ENCODE data around the gene UBALD1. TPM values are rescaled to one million over a fixed set of nuclear protein-coding genes. Genes with fewer than 3 reads are reported as not detected.
A peak's percentile ranks its signal among the peaks of the same experiment; 100 is the strongest.
"Not testable (repeated sequence)": the region's sequence is repeated elsewhere in the genome, so short reads cannot be mapped to it uniquely, and the experiment has no call there.

The UBALD1 gene
- polyA plus RNA-seq, 4 donors: 11.7 to 30.8 (median 14.2) TPM

DNA sequence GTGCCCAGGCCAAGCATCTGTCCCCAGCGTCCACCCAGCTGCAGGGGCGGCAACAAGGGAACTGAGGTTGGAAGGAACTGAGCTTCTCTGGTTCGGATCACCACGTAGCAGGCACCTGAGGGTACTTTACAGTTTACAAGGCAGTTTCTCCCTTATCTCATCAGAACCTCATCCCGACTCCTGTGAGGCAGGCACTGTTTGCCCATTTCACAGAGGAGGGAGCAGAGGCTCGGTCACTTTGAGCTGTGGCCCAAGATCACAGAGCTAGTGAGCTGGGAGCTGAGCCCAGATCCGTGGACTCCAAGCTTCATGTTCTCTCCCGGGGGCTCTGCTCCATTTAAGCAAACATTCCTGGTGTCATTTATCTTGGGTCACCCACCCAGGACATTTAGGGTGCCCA lies 15.1 kb downstream of the UBALD1 start:
- no peak for DNase-seq (ENCODE audit: low read depth in 4 of 4, low spot score in 3 of 4)

DNA sequence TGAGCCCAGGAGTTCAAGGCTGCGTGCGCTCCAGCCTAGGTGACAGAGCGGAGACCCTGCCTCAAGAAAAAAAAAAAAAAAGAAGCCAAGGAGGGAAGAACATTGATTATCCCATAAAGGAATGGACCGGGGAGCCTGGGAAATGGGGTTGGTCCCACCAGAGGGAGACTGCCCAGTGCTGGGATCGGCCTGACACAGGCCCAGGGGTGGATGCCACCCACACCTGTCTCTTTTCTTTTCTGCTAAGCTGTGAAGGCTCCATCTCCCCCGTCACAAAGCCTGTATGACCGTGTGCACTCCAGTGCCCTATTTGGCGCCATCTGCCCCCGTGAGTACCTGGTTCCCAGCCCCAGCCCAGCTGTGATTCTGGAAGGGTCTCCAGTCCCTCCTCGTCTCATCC lies 15.7 kb downstream of the UBALD1 start:
- no peak for DNase-seq (ENCODE audit: low read depth in 4 of 4, low spot score in 3 of 4)

DNA sequence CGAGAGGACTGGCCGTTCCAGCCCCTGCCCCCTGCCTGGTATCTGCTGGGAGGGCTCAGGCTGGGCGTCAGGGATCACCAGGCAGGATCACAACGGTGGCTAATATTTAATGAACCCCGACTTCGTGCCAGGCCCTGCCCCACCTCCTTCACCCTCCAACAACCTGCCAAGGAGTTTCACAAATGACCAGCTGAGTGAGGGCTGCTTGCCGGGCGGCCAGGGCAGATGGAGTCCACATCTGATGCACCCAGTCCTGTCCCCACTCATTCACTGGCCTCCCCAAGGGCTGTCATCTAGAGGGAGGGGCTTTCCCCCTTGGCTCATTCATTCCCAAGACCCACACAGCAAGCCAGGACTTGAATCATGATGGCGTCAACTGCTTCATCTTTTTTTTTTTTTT lies 17.5 kb downstream of the UBALD1 start:
- DNase-seq (ENCODE audit: low read depth in 4 of 4, low spot score in 3 of 4): no peak

DNA sequence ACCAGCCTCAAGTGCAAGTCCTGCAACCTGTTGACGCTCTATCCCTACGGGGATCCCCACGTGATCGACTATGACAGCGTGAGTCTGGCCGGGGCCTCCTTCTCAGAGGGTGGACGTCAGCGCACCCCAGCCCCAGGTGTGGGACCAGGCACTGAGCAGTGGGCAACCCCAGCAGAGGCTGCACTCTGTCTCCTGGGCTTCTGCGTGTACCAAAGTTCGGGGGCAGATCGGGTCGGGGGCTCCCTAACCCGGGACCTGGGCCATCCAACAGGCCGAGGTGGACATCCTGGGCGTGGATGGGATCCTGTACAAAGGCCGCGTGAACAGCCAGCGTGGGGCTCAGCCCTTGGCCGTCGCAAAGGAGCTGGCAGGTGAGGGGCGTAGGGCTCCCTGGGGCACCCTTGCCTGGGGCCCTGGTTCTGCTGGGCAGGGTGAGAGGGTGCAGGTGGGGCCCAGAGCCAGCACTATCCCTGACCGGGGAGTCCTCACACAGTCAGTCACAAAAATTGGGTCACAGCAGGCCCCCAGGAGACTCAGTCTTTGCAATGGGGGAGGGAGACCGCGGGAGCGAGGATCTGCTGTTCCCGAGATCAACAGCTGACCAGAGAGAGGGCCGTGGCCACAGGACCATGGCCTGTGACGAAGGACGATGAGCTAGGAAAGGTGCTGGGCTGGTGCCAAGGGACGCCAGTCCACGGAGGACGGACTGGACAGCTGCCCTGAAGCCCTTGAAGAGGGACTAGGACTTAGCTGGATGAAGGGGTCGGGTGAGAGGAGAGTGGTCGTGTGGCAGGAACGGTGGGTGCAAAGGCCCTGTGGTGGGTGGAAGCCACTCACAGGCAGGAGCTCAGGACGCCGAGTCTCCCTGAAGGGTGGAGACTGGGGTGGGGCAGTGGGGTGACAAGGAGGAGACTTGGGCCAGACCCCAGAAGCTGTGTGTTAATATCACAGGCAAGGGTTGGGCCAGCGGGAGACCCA lies 20.0 kb downstream of the UBALD1 start:
- DNase-seq (ENCODE audit: low read depth in 4 of 4, low spot score in 3 of 4): no peak

DNA sequence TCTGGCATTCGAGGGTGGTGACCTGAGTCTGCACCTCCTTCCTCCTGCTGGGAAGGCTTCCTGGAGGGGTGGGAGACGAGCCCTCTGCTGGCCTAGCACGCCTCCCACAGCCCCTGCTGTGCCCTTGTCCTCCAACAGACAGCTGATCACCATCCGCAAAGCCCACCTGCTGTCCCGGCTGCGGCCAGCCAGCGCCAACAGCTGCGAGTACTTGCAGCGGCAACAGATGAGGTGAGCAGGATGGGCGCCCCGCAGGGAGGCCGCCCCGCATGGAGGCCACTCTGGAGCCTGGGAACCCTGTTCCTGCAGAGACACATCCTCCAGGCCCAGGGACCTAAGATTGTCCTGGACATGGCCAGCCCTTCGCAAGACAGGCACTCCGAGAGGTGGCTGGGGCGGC lies 21.6 kb downstream of the UBALD1 start:
- no peak for DNase-seq (ENCODE audit: low read depth in 4 of 4, low spot score in 3 of 4)

DNA sequence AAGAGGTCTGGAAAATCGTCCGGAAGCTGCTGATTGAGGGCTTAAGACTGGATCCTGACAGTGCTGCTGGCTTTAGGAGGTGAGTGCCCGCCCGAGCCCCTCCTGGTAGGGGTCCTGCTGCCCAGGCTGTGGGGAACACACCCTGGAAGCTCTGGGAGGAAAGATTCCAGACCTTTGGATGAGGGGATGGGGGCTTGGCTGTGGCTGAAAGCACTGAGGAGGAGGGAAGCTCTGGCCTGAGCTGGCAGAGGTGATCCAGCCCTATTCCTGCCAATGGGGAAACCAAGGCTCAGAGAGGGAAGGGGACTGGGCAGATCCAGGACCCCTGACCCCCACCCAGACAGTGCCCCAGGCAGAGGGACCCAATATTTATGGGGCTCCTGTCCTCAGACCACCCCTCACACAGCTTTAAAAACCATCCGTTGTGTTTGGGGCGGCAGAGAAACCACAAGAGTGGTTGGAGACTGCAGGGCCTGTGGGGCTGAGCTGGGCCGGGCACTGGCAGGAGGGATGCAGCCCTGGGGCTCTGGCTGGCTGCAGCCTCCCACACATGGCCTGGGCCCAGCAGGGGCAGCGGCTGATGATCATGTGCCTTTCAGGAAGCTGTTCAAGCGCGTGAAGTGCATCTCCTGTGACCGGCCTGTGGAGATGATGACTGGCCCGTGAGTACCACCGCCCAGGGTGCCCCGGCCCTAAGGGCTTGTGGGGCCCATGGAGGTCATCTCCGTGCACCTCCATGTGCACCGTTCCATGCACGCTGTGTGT lies 22.8 kb downstream of the UBALD1 start:
- DNase-seq (ENCODE audit: low read depth in 4 of 4, low spot score in 3 of 4): no peak

DNA sequence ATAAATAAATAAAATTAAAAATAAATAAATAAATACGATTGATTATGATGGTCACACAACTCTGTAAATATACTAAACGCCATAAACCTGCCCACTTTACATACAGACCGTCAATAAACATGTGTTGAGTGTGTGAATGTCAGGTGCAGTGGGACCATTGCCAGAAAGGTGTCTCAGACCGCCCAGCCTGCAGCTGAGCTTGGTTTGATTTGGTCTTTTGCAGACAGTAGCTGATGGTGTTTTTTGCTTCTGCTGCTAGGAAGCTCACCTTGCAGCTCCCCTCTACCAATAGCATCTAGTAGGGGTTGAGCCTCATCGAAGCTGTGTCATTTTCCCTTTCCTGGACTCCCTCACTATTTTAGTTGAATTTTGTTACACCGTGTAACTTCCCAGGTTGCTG lies 23.5 kb downstream of the UBALD1 start:
- DNase-seq (ENCODE audit: low read depth in 4 of 4, low spot score in 3 of 4): no peak

DNA sequence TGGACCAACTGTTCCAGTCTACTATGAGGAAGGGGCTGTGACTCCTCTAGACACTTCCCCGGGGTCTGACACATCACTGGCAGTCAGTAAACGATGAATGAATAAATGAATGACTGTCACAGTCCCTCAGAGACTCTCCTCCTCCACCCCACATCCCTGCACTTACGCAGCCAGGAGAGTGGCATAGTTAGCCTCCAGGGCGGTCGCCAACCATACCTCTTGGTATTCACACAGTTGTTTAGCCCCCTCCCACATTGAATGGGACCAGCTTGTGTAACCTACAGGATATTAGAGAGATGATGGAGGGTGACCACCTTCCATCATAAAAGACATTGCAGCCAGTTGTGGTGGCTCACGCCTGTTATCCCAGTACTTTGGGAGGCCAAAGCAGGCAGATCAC lies 25.7 kb downstream of the UBALD1 start:
- DNase-seq (ENCODE audit: low read depth in 4 of 4, low spot score in 3 of 4): no peak

DNA sequence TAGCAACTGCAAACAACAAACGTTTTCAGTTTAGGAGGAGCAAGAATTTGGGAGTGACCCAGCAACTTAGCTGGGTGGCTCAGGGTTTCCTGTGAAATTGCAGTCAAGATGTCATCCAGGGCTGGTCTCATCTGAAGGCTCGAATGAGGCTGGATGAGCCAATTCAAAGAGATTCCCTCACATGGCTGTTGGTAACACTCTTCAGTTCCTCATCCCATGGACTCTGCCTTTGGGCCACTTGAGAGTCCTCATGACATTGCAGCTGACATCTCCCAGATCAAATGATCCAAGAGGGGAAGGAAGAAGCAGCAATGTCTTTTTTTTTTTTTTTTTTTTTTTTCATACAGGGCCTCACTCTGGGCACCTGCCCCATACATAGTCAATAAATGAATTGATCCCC lies 26.3 kb downstream of the UBALD1 start:
- DNase-seq (ENCODE audit: low read depth in 4 of 4, low spot score in 3 of 4): no peak

DNA sequence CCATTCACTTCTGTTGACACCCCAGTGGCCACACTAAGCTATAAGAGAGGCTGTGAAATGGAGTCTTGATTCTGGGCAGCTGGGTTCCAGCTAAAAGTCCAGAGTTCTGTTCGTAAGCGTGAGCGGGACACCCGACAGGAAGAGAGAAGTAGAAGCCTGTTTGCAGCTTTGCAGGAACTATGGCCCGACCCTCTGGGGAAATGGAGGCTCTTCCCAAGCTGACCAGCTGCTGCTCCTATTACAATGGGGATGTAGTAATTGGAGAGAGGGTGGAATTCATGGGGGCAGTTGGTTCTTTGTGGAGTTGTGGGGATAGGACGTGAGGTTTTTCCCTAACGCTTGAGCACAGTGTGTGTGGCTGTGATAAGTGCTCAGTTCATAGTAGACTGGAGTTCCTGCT lies 28.4 kb downstream of the UBALD1 start:
- DNase-seq (ENCODE audit: low read depth in 4 of 4, low spot score in 3 of 4): no peak

DNA sequence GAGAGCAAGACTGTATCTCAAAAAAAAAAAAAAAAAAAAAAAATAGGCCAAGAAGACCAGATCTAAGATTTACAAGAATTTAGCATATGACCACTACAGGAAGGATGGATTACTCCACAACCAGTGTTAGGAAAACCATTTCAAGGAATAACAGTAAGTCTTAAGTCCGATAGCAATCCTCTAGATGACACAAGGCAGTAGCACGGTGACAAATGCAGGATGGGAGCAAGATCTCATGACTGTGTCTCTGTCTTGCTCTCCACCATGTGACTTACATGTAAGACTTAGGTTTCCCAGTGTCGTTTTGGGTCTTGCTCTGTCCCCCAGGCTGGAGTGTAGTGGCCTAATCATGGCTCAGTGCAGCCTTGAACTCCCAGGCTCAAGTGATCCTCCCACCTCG lies 30.8 kb downstream of the UBALD1 start:
- no peak for DNase-seq (ENCODE audit: low read depth in 4 of 4, low spot score in 3 of 4)

DNA sequence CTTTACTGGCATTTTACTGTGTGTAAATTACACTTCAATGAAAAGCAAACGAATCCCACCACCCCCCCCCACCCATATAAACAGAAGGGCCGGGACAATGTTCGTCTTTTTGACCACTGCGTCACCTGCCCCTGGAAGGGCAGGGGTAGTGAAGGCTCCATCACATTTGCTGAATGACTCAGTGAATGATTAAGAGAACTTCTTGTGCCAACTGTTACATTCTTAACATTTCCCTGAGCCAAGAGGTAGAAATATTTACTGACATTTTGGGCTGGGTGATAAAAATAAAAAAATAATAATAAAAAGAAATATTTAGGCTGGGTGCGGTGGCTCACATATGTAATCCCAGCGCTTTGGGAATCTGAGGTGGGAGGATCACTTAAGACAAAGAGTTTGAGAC lies 34.4 kb downstream of the UBALD1 start:
- no peak for DNase-seq (ENCODE audit: low read depth in 4 of 4, low spot score in 3 of 4)

DNA sequence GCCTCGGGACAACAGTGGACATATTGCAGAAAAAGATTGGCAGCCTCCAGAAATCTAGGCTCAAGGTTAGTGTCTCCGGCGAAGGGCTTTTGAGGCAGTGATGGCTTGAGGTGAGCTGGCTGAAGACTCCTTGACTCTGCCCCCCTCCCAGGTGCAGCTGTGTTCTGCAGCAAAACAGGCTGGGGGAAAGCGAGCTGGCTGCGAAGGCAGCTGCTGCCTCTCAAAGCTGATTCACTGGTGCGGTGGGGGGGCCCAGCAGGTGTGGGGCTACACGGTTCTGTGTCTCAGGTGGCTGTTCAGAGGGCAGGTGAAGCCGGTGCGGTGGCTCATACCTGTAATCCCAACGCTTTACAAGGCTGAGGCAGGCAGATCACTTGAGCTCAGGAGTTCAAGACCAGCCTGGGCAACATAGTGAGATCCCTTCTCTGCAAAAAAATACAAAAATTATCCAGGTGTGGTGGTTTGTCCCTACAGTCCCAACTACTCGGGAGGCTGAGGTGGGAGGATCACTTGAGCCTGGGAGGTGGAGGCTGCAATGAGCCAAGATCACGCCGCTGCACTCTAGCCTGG lies 35.6 kb downstream of the UBALD1 start:
- no peak for DNase-seq (ENCODE audit: low read depth in 4 of 4, low spot score in 3 of 4)

DNA sequence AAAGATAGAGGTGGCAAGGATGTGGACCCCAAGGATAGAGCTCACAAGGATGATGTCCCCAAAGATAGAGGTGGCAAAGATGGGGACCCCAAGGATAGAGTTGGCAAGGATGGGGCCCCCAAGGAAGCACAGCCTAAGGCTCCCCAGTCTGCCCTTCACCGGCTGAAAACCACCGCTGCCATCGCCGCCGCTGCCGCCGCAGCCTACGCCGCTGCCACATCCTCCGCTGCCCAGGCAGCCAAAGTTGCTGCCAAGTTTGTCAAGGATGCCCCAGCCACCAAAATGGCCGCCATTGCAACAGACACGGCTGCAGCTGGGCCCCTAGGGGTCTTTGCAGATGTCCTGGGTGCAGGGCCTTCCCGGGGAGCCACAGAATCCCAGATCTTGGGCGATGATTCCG lies 38.7 kb downstream of the UBALD1 start:
- DNase-seq (ENCODE audit: low read depth in 4 of 4, low spot score in 3 of 4): no peak

DNA sequence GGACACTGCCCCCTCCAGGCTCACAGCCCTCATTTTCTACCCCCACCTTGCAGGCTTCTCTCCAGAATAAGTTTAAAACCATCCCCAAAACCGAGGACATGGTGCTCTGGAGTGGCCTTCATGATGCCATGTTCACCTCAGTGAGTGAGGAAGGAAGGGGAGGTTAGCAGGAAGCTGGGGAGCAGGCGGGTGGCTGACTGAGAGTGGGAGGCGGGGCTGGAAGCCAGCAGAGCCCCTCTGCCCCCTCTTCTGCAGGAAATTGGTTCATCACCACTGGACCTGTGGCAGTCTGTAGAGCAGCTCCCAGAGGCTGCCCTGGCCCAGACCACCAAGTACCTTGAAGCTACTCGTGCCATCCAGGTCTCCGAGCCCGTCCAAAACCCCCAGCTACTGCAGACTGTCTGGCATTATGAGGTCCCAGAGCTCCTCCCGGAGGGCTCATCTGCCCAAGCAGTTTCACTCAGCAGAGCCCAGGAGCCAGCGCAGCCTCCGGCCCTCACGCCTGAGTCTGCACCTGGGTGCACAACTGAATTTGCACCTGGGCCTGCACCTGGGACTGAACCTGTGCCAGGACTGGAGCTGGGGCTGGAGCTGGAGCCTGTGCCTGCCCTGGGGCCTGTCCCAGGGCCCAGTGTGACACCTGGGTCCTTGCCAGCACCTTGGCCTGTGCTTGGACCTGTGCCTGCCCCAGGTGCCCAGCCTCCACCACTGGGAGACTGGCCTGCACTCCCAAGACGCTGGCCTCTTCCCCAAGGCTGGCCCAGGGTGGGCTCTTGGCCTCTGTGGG lies 39.6 kb downstream of the UBALD1 start:
- no peak for DNase-seq (ENCODE audit: low read depth in 4 of 4, low spot score in 3 of 4)

DNA sequence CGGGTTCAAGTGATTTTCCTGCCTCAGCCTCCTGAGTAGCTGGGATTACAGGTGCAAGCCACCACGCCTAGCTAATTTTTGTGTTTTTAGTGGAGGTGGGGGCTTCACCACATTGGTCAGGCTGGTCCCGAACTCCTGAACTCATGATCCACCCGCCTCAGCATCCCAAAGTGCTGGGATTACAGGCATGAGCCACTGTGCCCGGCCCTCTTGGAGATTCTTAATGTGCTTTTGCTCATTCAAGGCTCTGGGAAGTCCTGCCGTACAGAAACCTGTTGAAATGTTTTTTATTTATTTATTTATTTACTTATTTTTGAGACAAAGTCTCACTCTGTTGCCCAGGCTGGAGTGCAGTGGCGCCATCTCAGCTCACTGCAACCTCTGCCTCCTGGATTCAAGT lies 40.8 kb downstream of the UBALD1 start:
- not testable (repeated sequence) for DNase-seq (ENCODE audit: low read depth in 4 of 4, low spot score in 3 of 4)

DNA sequence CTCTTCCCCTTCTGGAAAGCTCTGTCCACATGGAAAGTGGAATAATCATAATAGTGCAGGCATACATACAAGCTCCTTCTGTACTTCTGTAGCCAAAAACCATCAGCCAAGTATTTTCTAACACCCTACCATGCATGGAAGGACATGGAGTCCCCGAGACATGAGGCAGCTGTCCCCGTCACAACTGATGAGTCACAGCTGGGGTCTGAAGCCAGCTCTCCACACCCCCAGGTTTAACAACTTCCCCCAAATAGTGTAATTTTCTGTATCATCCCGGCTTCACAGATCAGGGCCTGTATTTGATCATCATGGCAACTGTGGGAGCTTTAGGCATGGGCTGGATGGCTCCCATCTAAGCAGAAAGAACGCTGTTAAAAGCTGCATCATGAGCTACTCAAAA lies 42.0 kb downstream of the UBALD1 start:
- peak in 1 of 4 donors; percentile 52 for DNase-seq (ENCODE audit: low read depth in 4 of 4, low spot score in 3 of 4)

DNA sequence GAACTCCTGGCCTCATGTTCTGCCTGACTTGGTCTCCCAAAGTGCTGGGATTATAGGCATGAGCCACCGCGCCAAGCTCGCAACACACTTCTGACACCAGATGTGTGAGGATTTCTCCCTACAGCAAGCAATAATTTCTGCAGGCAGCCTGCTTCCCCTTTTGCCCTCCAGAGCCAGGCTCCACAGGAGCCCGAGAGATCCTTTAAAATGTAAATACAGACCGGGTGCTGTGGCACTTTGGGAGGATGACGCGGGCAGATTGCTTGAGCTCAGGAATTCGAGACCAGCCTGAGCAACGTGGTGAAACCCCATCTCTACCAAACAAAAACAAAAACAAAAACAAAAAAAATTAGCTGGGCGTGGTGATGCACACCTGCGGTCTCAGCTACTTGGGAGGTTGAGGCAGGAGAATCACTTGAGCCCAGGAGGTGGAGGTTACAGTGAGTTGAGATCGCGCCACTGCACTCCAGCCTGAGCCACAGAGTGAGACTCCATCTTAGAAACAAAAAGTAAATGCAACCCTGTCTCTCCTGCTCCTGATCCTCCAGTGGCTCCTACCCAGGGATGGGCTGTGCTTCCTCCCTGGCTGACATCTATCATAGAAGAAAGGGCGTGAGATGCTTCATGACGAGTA lies 43.9 kb downstream of the UBALD1 start:
- DNase-seq (ENCODE audit: low read depth in 4 of 4, low spot score in 3 of 4): no peak

DNA sequence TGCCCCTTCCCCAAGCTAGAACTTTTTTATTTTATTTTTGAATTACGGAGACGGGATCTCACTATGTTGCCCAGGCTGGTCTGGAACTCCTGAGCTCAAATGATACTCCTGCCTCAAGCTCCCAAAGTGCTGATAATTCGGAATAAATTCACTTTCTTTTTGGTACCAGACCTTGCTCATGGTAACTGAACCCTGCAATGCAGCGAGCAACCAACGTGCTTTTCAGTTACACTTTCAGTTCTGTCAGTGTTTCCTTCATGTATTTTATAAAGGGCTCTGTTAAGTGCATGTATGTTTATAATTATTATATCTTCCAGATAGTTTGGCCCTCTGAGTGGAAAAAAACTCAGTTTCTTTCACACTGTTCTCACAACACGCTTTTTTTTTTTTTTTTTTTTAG lies 44.6 kb downstream of the UBALD1 start:
- no peak for DNase-seq (ENCODE audit: low read depth in 4 of 4, low spot score in 3 of 4)

DNA sequence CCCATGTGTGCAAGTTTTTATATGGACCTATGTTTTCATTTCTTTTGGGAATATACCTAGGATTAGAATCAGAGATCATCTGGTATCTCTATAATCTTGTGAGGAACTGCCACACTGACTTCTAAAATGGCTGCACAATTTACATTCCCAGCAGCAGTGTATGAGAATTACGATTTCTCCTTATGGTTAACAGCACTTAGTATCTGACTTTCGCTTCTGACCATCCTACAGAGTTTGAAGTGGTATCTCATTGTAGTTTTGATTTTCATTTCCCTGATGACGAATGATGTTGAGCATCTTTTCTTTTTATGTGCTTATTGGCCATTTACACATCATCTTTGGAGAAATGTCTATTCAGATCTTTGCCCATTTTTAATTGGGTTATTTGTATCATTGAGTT lies 48.5 kb downstream of the UBALD1 start:
- DNase-seq (ENCODE audit: low read depth in 4 of 4, low spot score in 3 of 4): no peak
